Fibroblast of skin of left biceps (primary cell): Measurements from ENCODE around the gene SLC35F6.
"Not testable (repeated sequence)": the region's sequence is repeated elsewhere in the genome, so short reads cannot be mapped to it uniquely, and the experiment has no call there.

Experiments used
- DNase-seq, 2 experiments: peaks; one replicate each; pipeline ENCODE4 v3.0.0-alpha.2; 2013; ENCODE audit warnings: low read depth in 2 of 2

The SLC35F6 gene

GRCh38 chr2:26756337-26756736 lies 7.7 kb upstream of the SLC35F6 start:
- no peak for DNase-seq

- peak; percentile 97 to 98 for DNase-seq
Observed at GRCh38 chr2:26757873-26758789, 6.0 kb upstream of the SLC35F6 start.

GRCh38 chr2:26758790-26759321 lies 5.2 kb upstream of the SLC35F6 start:
- DNase-seq, result no peak

GRCh38 chr2:26759845-26760244 lies 4.2 kb upstream of the SLC35F6 start:
- no peak for DNase-seq

GRCh38 chr2:26760991-26761390 lies 3.1 kb upstream of the SLC35F6 start:
- not testable (repeated sequence) for DNase-seq

GRCh38 chr2:26763019-26763418 lies 1.1 kb upstream of the SLC35F6 start:
- no peak for DNase-seq

GRCh38 chr2:26764906-26765305 lies 822 bp downstream of the SLC35F6 start:
- DNase-seq, result no peak

GRCh38 chr2:26765475-26766200 lies 1.6 kb downstream of the SLC35F6 start:
- no peak for DNase-seq

GRCh38 chr2:26767129-26767528 lies 3.0 kb downstream of the SLC35F6 start:
- no peak for DNase-seq

GRCh38 chr2:26767894-26768487 lies 3.9 kb downstream of the SLC35F6 start:
- DNase-seq, result no peak

GRCh38 chr2:26768759-26769088 lies 4.6 kb downstream of the SLC35F6 start:
- no peak for DNase-seq

GRCh38 chr2:26769089-26769761 lies 5.1 kb downstream of the SLC35F6 start:
- DNase-seq, result no peak

GRCh38 chr2:26770986-26771586 lies 7.0 kb downstream of the SLC35F6 start:
- DNase-seq, result no peak

GRCh38 chr2:26772064-26773001 lies 8.2 kb downstream of the SLC35F6 start:
- no peak for DNase-seq

- DNase-seq, result no peak
Observed at GRCh38 chr2:26776195-26776800, 12.2 kb downstream of the SLC35F6 start.

GRCh38 chr2:26778098-26778497 lies 14.0 kb downstream of the SLC35F6 start:
- DNase-seq, result no peak

- DNase-seq, result no peak
Observed at GRCh38 chr2:26778507-26778906, 14.4 kb downstream of the SLC35F6 start.

GRCh38 chr2:26780203-26780760 lies 16.2 kb downstream of the SLC35F6 start:
- DNase-seq, result no peak

- DNase-seq, result no peak
Observed at GRCh38 chr2:26782876-26783704, 19.0 kb downstream of the SLC35F6 start.
